Nephron progenitor cell (in vitro differentiated cells): ENCODE measurements around the gene PDE4B.

Experiments used
- DNase-seq: peaks from one replicate; pipeline ENCODE4 v3.0.0; 2021
- H3K27ac Mint-ChIP-seq: 2 replicates; pipeline ENCODE4 v1.8.0; 2021; ENCODE audit warnings: mild to moderate bottlenecking, moderate library complexity, mixed read lengths
- H3K27me3 Mint-ChIP-seq: 2 replicates; pipeline ENCODE4 v1.8.0; 2021; ENCODE audit warnings: mild to moderate bottlenecking, low read depth, mixed read lengths; ENCODE audit not compliant: poor library complexity
- H3K36me3 Mint-ChIP-seq: 2 replicates; pipeline ENCODE4 v1.8.0; 2021; ENCODE audit warnings: low read depth, mixed read lengths
- H3K4me1 Mint-ChIP-seq: 2 replicates; pipeline ENCODE4 v1.8.0; 2021; ENCODE audit warnings: mixed read lengths
- H3K4me3 Mint-ChIP-seq: 2 replicates; pipeline ENCODE4 v1.8.0; 2021; ENCODE audit warnings: mild to moderate bottlenecking, moderate library complexity, mixed read lengths
- H3K9me3 Mint-ChIP-seq: 2 replicates; pipeline ENCODE4 v1.8.0; 2021; ENCODE audit warnings: mild to moderate bottlenecking, moderate library complexity, mixed read lengths
- TF ChIP-seq, protein P1 (sequence below): fragments of 200-600 bp; sonication (generic); IDR thresholded peaks from 2 replicates; pipeline ENCODE4 v1.5.0; 2021; ENCODE audit warnings: antibody characterized with exemption

The PDE4B gene

DNA sequence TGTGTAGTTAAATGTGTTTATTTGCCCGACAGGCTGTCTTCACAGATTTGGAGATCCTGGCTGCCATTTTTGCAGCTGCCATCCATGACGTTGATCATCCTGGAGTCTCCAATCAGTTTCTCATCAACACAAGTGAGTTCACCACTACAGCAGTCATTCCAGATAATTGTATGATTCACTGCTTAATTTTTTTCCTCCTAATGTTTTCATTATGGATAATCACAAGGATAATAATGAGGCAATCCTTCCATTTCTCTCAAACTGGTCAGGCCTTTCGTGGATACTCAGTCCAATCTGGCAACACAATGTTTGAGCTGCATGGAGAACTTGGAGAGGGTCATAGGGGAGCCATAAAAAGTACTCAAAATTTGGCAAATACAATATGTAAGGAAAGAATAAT lies 572.9 kb downstream of the PDE4B start:
- Mint-ChIP-seq H3K4me3 (no peak overlapping the region), H3K27ac (no peak overlapping the region), H3K27me3 (peaks cover 4% of the 10 kb centered on the region), H3K36me3 (peaks cover 59% of the 10 kb centered on the region), H3K4me1 (peaks cover 1% of the 10 kb centered on the region), H3K9me3 (no peaks in the 10 kb centered on the region)
- DNase-seq = no peak
- TF ChIP-seq, protein P1, sequence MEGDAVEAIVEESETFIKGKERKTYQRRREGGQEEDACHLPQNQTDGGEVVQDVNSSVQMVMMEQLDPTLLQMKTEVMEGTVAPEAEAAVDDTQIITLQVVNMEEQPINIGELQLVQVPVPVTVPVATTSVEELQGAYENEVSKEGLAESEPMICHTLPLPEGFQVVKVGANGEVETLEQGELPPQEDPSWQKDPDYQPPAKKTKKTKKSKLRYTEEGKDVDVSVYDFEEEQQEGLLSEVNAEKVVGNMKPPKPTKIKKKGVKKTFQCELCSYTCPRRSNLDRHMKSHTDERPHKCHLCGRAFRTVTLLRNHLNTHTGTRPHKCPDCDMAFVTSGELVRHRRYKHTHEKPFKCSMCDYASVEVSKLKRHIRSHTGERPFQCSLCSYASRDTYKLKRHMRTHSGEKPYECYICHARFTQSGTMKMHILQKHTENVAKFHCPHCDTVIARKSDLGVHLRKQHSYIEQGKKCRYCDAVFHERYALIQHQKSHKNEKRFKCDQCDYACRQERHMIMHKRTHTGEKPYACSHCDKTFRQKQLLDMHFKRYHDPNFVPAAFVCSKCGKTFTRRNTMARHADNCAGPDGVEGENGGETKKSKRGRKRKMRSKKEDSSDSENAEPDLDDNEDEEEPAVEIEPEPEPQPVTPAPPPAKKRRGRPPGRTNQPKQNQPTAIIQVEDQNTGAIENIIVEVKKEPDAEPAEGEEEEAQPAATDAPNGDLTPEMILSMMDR = no peak

DNA sequence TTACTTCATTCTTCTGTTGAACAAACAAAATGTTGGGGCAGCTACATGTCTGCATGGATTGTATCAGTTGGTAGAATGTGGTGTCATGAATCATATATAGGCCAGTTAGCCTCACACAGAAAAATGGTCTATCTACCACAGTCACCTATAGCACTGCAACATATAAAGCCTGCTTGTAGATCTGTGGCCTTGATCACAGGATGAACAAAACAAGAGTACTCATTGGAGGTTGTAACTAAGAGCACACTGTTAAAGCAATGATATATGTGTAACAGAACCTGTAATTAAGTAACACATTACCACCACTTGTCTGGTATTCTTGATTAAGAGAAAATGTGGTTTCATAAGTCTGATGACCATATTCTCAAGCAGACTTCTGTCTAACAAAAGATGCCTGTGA lies 573.9 kb downstream of the PDE4B start:
- no peak overlapping the region for H3K27ac Mint-ChIP-seq
- TF ChIP-seq, protein P1 = no peak
- H3K27me3 Mint-ChIP-seq = peaks cover 4% of the 10 kb centered on the region
- H3K9me3 Mint-ChIP-seq = no peaks in the 10 kb centered on the region
- H3K4me1 Mint-ChIP-seq = peaks cover 7% of the 10 kb centered on the region
- peaks cover 64% of the 10 kb centered on the region for H3K36me3 Mint-ChIP-seq
- no peak for DNase-seq
- no peak overlapping the region for H3K4me3 Mint-ChIP-seq

DNA sequence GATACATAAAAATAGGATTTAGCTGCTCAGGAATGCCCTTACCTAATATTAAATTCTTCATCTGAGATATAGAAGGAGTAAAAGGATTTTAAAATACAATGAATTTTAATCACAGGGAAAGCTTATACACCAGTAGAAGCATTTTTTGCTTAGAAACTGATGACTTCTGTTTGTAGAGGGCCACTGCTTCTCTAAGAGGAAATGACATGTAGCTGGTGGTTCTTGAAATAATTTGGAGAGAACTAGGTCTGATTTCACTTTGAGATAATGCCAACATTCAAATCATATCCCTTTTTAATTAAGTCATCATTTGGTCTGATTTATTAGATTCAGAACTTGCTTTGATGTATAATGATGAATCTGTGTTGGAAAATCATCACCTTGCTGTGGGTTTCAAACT lies 574.7 kb downstream of the PDE4B start:
- Mint-ChIP-seq H3K9me3 (no peaks in the 10 kb centered on the region), H3K27me3 (peaks cover 4% of the 10 kb centered on the region), H3K36me3 (peaks cover 64% of the 10 kb centered on the region), H3K4me3 (no peak overlapping the region), H3K4me1 (peaks cover 7% of the 10 kb centered on the region), H3K27ac (no peak overlapping the region)
- no peak for DNase-seq
- TF ChIP-seq, protein P1 = no peak

DNA sequence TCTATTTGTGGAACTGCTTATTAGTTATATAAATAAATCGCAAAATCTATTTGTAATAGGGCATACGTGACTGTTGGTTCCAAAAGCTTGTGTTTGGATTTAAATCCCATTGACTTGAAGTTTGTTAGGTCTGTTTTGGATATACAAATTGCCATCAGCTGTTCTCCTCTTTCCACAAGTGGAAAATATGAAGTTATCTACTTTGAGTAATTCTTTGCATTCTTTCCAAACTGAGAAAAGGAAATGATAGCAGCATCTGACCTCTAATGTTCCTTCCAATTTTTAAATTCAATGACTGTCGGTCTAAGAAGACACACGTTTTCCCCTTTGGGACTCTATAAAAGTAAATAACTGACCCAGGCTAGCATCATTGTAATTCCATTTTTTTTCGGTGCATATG lies 575.6 kb downstream of the PDE4B start:
- TF ChIP-seq, protein P1 = no peak
- H3K36me3 Mint-ChIP-seq = peaks cover 65% of the 10 kb centered on the region
- H3K27me3 Mint-ChIP-seq = peaks cover 4% of the 10 kb centered on the region
- H3K27ac Mint-ChIP-seq = no peak overlapping the region
- no peak overlapping the region for H3K4me3 Mint-ChIP-seq
- DNase-seq = no peak
- H3K9me3 Mint-ChIP-seq = no peaks in the 10 kb centered on the region
- H3K4me1 Mint-ChIP-seq = peaks cover 9% of the 10 kb centered on the region

DNA sequence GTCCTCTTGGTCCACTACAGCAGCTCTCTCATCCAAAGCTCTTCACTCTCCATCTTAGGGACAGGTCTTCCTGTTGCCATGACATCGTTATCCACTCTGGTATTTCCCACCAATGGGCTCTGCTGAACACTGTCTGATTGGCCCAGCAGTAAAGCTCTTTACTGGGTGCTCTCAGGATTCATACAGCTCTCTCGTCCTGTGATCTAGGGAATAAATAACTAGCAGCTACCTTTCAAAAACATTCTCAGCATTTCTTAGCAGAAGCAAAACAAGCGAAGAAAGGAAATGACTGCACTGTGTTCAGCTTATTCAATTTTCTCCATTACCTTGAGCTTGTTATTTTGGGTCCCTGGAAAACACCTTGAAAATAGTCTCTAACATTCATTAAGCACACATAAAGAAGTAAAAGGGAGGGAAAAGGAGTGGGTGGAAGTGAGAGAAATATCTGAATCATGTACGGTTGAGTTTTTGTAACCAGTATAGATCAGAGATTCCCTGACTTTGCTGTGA lies 577.8 kb downstream of the PDE4B start:
- Mint-ChIP-seq H3K27me3 (peaks cover 4% of the 10 kb centered on the region), H3K36me3 (peaks cover 56% of the 10 kb centered on the region), H3K4me1 (peaks cover 11% of the 10 kb centered on the region), H3K9me3 (no peaks in the 10 kb centered on the region), H3K4me3 (no peak overlapping the region), H3K27ac (no peak overlapping the region)
- no peak for DNase-seq
- TF ChIP-seq, protein P1 = no peak

DNA sequence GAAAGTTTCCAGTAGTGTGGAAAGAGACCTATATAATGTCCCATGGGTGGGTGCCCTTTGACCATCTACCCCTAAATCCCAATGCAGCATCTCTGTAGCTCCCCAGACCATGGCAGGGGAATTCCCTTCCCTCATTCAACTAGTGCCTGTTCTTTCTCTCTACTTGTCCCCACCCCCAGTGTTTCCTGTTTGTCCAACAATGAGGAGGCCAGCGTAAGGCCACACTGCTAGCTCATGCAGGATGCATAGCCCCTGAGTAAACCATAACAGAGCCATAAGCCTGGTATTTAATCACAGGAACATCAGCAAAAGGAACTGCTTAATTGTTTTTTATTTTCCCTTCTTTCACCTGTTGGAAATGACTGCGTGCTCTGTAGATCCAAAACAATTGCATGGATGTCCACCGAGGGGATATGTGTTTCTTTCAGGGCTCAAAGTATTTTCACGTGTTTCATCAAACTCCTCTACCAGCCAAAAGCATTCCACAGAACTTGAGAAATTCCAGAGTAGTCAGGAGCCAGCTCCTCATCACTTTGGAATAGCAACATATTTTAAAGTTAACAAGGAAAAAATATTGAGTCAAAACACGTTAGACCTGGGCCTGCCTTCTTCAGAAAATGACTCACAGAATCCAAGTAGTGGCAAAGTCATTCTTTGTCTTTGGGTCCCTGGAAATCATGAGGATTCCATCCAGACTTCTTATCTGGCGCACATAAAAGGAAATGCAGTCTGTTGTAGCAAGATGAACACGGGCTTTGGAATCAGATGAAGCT lies 578.7 kb downstream of the PDE4B start:
- H3K9me3 Mint-ChIP-seq = no peaks in the 10 kb centered on the region
- H3K4me1 Mint-ChIP-seq = peaks cover 11% of the 10 kb centered on the region
- H3K4me3 Mint-ChIP-seq = no peak overlapping the region
- H3K27ac Mint-ChIP-seq = no peak overlapping the region
- TF ChIP-seq, protein P1 = no peak
- H3K27me3 Mint-ChIP-seq = no peaks in the 10 kb centered on the region
- DNase-seq = no peak
- peaks cover 50% of the 10 kb centered on the region for H3K36me3 Mint-ChIP-seq
